OCI-M2 (cell line): Measurements from ENCODE around the gene GLOD5.
"Not testable (repeated sequence)": the region's sequence is repeated elsewhere in the genome, so short reads cannot be mapped to it uniquely, and the experiment has no call there.

Experiments
- DNase-seq: peaks from one replicate; lab custom pipeline; 2025; ENCODE audit not compliant: unreplicated experiment; lab: John Stamatoyannopoulos, UW

Gene GLOD5

DNA sequence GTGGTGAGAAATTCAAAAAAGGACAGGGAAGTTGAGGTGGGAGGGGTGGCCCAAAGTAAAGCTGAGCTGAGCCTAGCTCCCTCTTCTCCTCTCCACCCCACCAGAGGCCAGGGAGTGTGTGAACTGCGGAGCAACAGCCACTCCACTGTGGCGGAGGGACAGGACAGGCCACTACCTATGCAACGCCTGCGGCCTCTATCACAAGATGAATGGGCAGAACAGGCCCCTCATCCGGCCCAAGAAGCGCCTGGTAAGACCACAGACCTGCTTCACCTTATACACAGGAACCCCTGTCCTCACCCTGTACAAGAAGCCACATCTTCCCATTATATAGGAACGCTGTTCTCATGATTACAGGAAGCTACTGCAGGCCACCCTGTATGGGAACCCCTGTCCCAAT, 30.7 kb downstream of the GLOD5 start:
- DNase-seq, result no peak

DNA sequence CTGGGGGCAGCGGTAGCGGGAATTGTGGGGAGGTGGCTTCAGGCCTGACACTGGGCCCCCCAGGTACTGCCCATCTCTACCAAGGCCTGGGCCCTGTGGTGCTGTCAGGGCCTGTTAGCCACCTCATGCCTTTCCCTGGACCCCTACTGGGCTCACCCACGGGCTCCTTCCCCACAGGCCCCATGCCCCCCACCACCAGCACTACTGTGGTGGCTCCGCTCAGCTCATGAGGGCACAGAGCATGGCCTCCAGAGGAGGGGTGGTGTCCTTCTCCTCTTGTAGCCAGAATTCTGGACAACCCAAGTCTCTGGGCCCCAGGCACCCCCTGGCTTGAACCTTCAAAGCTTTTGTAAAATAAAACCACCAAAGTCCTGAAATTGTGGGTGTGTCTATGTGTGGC, 32.4 kb downstream of the GLOD5 start:
- no peak for DNase-seq

DNA sequence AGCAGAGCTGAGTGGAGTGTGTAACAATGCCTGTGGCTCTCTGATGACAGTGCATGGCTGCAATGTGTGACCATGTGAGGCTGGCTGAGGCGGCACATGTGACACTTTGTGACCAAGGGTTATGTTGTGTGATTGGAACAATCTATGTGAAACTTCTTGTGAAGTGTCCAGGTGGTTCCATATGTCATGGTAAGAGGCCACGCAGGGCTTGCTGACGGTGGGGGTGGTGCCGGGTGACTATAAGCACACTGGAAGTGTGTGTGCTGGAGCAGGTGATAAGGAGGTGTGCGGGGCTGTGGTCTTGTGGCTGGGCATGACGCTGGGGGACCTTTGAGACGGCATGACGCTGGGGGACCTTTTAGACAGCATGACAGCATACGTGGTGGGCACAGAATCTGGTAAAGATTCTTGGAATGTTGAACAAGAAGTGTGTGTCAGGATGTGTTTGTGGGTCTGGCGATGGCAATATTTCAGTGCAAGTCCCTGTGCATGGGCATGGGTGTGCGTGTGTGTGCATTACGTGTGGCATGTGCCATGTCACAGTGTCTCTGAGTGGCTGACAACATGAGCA, 32.9 kb downstream of the GLOD5 start:
- no peak for DNase-seq

DNA sequence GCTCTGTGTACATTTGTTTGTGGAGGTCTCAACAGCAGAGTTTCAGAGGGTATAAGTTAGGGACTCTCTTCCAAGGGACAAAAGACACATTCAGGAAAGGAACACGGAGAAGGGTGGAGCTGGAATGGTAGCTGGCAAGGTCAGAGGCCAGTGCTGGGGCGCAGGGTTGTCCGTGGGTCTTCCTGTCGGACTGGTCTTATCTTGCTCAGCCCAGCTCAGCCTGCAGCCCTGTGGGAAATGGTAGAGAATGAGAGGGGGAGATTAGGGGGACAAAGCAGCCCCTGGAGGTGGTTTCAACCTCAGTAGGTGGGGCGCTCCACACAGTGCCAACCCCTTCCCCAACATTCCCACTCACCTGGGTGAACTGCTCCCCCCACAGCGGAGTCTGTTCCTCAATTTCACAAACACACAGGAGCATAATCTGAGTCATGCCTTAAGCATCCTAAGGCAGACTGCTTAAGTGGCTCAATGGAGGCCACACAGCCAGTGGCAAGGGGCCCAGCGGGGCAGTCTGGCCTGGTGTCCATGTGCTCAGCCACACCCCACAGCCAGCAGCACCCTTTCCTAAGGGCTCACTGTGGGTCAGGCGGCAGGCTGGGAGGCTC, 33.5 kb downstream of the GLOD5 start:
- DNase-seq, result peak; percentile 64

DNA sequence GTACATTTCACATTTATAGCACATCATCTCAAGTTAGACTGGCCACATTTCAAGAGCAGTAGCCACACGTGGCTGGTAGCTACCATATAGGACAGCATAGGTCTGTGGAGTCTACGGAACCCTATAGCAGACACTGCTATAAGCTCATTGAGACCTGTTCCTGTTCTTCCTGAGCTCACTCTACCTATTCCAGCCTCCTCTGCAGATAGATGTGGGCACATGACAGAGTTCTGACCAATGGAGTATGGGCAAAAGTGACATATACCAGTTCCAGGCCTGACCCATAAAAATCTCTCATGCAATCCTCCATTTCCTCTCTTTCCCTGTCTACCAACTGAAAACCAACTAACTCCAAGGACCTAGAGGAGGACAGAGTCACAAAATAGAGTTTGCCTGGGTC, 36.8 kb downstream of the GLOD5 start:
- DNase-seq, result no peak

DNA sequence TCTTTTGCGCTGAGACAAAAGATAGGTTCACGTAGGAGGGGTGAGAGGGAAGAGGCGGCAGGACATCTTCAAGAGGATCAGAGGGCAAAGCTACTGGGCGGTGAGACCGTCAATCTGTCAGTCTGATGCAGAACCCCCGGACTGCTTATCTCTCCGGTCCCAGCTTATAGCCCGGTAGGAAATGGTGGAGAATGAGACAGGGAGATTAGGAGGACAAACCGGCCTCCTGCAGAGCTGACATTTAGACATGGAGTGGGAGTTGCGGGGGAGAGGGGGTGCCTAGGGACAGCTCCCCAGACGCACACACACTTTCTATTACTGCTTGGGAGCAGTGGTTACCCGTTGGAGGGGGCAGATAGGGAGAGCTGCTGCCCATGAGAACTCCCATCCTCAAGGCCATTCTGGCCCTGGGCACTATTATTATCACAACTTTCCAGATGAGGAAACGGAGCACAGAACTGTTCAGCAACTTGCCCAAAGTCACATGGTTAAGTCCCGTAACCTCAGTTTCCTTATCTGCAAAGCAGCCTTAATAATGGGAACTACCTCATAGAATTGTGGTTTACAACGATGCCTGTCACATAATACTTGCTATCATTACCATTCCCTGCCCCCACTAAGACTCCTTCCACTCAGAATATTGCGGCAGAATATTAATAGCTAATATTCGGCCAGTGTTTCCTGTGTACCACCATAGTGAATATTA, 39.2 kb downstream of the GLOD5 start:
- peak; percentile 85 for DNase-seq

DNA sequence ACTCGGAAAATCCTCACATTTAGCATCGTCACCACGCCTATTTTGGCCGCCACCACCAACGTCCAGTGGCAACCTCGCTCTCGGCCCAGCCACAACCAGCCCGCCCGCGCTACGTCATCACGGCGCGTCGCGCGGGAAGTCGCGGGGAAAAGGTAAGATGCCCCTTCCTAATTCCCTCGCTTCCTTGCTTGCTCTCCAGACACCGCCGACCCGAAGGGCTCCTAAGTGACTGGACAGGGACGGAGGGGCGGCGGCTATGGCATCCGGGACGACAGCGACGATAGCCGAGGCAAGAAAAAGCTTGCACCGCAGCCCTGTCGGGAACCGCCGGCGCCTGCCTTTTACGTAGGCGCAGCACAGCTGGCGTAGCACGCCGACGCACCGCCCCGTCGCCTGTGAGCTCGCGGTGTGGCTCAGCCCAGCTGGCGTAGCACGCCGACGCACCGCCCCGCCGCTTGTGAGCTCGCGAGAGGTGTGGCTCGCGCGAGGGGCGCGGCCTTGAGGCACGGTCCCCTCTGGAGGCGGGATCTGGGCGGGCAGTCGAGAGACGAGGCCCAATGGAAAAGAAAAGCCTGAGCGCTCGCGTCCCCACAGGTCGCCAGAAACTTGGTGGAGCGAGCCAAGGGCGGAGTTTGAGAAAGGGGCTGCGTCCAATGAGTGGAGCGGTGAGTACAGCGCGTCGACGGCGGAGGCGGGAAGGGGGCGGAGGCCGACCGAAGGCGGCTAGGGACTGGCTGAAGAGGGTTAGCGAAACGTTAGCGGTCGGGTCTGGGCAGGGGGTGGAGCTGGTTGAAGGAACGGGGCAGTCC, 39.9 kb downstream of the GLOD5 start, which contains the start of gene HDAC6:
TSS of gene HDAC6 (plus strand) at position 788 of the 809 bp plus-strand sequence. CDS start 626 bp downstream, outside the sequence.
- DNase-seq, result peak; percentile 93

DNA sequence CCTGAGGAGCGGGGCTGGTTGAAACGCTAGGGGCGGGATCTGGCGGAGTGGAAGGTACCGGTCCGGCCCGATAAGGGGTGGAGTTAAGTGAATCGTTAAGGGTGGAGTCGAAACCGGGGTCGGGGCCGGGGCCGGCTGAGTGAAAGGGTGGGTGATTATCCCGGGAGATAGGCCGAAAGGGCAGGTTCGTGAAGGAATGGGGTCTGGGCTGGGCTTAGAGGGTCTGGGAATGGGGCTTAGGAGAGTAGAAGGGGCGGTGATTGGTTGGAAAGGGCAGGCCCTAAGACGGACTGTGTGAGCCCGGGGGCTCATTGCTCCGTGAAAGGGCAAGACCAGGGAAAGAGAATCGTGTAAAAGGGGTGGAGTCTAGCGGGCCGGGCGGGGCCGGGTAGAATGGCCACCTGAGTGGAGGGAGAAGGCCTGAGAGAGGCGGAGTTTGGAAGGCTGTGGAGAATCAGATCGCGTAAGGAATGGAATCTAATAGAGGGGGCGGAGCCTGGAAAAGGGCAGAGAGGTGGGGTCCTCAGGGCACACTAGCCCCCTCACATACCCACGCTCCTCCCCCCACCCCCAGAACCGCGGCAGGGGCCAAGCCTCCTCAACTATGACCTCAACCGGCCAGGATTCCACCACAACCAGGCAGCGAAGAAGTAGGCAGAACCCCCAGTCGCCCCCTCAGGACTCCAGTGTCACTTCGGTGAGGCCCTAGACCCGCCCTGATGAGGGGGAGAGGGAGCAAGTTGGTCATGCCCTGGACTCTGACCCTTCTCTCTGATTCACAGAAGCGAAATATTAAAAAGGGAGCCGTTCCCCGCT, 40.8 kb downstream of the GLOD5 start:
- peak; percentile 75 for DNase-seq

DNA sequence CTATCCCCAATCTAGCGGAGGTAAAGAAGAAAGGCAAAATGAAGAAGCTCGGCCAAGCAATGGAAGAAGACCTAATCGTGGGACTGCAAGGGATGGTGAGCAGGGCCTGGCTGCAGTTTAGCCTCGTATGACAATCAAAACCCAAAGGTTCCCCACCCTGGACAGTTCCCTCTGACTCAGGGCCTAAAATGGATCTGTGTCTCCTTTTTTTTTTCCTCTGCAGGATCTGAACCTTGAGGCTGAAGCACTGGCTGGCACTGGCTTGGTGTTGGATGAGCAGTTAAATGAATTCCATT, 41.3 kb downstream of the GLOD5 start:
- no peak for DNase-seq

DNA sequence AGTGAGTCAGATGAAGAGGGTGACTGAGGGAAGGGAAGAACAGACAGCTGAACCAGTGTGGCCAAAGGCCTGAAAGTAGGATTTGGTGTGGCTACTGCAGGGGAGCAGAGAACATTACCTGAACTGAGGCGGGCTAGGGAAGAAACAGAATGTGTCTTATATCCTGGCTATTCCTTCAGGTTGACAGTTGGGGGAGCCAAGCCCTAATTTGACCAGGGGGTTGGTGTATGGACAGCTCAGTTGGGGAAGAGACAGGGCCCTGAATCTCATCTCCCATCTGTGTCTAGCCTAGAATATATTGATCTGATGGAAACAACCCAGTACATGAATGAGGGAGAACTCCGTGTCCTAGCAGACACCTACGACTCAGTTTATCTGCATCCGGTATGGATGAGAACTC, 44.5 kb downstream of the GLOD5 start:
- no peak for DNase-seq

DNA sequence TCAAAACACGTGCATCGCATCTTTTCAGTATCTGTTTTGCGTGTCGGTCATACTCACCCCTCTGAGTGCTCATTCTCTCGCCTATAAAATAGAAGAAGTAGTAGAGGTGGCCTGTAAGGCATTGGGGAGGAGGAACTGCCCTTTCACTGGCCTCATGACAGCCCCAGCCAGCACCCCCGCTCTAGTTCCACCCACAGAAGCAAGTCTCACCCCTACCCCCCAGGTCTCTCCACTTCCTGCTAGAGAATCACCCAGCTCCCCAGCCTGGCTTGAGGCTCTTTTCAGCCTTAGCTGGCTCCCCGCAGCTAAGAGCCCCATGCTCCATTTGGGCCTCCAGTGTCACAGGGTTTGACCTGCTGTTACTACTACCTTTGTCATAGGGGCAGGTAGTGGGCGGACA, 52.1 kb downstream of the GLOD5 start:
- DNase-seq, result no peak

DNA sequence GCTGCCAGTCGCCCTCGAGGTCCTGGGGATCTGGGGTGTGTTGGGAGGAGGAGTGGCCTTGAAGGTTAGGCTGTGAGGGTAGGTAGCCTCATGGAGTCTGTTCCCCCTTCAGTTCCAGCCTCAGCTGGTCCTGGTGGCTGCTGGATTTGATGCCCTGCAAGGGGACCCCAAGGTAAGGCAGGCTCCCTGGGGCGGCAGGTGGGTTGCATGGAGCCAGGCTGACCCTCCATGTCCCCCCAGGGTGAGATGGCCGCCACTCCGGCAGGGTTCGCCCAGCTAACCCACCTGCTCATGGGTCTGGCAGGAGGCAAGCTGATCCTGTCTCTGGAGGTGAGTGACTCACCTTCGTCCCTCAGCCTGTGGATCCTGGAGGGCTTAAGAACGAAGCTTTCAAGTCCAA, 53.2 kb downstream of the GLOD5 start:
- no peak for DNase-seq

DNA sequence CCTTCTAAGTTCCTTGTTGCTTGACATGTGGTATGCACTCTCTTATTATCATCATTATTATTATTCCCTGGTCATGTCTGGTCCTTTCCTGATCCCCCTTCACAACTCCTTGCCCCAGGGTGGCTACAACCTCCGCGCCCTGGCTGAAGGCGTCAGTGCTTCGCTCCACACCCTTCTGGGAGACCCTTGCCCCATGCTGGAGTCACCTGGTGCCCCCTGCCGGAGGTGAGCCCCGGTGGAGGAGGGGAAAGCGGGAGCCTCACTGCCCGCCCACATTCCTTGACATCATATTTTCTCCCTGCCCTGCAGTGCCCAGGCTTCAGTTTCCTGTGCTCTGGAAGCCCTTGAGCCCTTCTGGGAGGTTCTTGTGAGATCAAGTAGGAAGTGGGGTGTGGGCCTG, 53.7 kb downstream of the GLOD5 start:
- DNase-seq, result no peak

DNA sequence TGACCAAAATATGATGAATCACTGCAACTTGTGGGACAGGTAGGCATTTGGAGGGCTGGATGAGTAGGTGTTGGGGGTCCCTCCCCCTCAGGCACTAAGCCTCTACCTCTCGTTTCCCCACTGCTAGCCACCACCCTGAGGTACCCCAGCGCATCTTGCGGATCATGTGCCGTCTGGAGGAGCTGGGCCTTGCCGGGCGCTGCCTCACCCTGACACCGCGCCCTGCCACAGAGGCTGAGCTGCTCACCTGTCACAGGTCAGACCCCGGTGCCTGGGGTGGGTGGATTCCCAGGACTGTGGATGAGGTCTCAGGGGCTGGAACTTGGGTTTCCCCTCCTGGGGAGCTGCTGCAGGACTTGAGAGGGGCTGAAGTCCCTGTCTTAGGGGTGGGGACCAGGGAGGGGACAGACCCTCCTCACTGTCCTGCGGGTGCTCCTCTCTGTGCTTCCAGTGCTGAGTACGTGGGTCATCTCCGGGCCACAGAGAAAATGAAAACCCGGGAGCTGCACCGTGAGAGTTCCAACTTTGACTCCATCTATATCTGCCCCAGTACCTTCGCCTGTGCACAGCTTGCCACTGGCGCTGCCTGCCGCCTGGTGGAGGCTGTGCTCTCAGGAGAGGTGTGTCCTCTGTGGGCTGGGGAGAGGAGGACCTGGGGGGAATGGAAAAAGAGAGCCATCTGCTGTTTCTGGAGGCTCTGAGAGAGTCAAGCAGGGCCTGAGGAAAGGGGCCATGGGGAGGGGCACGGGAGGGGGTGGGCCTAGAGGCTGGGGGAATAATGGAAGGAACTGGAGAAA, 54.7 kb downstream of the GLOD5 start:
- DNase-seq, result no peak

DNA sequence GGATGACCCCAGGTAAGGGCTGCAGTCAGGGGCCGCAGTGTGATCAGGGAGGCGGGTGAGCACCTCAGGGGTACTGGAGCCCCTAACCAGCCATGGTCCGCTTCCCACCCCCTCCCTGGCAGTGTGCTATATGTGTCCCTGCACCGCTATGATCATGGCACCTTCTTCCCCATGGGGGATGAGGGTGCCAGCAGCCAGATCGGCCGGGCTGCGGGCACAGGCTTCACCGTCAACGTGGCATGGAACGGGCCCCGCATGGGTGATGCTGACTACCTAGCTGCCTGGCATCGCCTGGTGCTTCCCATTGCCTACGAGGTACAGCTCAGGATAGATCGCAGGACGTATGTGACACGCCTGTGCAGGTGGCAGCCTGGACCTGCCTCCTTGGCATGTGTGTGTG, 56.6 kb downstream of the GLOD5 start:
- DNase-seq, result no peak

DNA sequence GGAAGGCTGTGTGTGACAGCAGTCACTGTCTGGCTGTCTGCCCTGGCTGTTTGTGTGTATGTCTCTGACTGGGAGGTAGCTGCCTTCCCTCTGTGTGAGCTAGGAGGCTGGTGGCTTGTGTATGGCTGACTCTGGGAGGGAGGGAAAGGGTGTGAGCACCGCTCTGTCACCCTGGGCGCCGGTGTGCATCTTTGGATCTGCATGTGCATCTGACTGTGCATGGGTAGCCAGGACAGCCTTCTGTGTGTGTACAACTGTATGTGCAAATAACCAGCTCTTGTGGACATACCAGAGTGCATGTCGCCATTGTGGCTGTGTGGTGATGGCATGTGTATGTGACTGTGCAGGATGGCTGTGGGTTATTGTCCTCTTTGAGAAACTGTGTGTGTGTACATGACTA, 57.3 kb downstream of the GLOD5 start:
- no peak for DNase-seq

DNA sequence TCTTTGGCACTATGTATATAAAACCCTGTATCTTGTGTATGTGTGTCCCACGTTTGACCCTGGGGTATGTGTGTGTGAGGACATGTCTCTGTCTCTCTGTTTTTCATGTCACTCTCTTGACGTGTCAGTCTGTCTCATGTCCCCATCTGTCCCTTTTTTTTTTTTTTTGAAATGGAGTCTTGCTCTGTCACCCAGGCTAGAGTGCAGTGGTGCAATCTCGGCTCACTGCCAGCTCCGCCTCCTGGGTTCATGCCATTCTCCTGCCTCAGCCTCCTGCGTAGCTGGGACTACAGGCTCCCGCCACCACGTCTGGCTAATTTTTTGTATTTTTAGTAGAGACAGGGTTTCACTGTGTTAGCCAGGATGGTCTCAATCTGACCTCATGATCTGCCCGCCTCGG, 57.8 kb downstream of the GLOD5 start:
- DNase-seq, result not testable (repeated sequence)

DNA sequence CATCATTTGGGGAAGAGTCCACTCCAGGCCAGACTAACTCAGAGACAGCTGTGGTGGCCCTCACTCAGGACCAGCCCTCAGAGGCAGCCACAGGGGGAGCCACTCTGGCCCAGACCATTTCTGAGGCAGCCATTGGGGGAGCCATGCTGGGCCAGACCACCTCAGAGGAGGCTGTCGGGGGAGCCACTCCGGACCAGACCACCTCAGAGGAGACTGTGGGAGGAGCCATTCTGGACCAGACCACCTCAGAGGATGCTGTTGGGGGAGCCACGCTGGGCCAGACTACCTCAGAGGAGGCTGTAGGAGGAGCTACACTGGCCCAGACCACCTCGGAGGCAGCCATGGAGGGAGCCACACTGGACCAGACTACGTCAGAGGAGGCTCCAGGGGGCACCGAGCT, 61.5 kb downstream of the GLOD5 start:
- no peak for DNase-seq
